ENCODE data around the gene PIK3C2B. TPM values are rescaled to one million over a fixed set of nuclear protein-coding genes. Genes with fewer than 3 reads are reported as not detected.

The PIK3C2B gene
- total and polyA plus RNA-seq, 12 donors, result 4.4 to 31.9 (median 21.1) TPM

DNA sequence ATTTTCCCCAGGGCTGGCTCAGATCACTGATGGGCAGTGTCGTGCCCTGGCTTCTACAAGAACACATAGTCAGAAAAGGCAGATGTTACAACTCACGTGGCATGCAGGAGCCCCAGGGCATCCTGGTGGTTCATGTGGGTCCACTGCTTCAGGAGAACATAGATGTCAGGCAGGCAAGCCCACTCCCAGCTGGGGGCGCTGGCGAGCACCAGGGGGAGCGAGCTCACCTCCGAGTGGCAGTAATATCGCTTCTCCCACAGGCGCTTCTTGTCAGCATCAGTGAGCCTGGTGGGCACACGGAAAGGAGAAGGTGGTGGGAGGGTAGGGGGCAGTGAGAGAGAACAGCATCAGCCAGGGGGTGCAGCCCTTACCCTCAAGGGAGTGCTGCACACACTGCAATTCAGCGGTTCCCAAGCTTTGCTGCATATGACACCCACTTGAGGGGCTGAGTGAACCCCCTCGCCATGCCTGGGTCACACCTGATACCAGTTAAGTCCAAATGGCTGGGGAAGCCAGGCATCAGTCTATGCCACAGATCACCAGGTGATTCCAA, 48.7 kb downstream of the PIK3C2B start:
- peak overlapping the region in 3 of 10 donors; percentile 54 to 65 (median 58) for H3K27ac ChIP-seq
- H3K27me3 ChIP-seq, result no peaks in the 10 kb centered on the region
- intact Hi-C loops (cut with DNase I), result loop anchor here (1.0 to 5.0 kb wide), 8 partner anchors 46 to 57 kb away; partner anchors contain the start of gene PIK3C2B (in 5 of the 10)
- no peaks in the 10 kb centered on the region for H3K9me3 ChIP-seq
- H3K4me3 ChIP-seq, result no peak overlapping the region
- TF ChIP-seq, protein P1, sequence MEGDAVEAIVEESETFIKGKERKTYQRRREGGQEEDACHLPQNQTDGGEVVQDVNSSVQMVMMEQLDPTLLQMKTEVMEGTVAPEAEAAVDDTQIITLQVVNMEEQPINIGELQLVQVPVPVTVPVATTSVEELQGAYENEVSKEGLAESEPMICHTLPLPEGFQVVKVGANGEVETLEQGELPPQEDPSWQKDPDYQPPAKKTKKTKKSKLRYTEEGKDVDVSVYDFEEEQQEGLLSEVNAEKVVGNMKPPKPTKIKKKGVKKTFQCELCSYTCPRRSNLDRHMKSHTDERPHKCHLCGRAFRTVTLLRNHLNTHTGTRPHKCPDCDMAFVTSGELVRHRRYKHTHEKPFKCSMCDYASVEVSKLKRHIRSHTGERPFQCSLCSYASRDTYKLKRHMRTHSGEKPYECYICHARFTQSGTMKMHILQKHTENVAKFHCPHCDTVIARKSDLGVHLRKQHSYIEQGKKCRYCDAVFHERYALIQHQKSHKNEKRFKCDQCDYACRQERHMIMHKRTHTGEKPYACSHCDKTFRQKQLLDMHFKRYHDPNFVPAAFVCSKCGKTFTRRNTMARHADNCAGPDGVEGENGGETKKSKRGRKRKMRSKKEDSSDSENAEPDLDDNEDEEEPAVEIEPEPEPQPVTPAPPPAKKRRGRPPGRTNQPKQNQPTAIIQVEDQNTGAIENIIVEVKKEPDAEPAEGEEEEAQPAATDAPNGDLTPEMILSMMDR (IDR thresholded peaks at IDR 0.05), result peak in 3 of 9 donors; percentile 19 to 31 (median 28)
- ATAC-seq, result no peak
- H3K36me3 ChIP-seq, result peaks cover 0 to 95% (median 56%) of the 10 kb centered on the region in 9 donors
- peak in 1 of 2 donors; percentile 43 for DNase-seq
- 57% methylated on average over 11 of the region's 11 CpGs for WGBS, 2 donors
- peaks cover 28 to 90% (median 51%) of the 10 kb centered on the region in 9 donors for H3K4me1 ChIP-seq

Other genes starting within 250 kb of the PIK3C2B start
- 10 to 100 TPM in 9 of 10 donors, 1 to 10 TPM in 1; 4.8 to 34.9 (median 19.2) TPM for gene PLEKHA6, start 134.9 kb downstream of the PIK3C2B start, total RNA-seq
- gene PLEKHA6, start 134.9 kb downstream of the PIK3C2B start, polyA plus RNA-seq, result 10 to 100 TPM in 1 of 2 donors, 1 to 10 TPM in 1; 3.3 to 18.2 TPM
- 10 to 100 TPM; 18.1 to 47.3 (median 22.5) TPM for gene PPP1R15B, start 83.0 kb downstream of the PIK3C2B start, total RNA-seq
- gene PPP1R15B, start 83.0 kb downstream of the PIK3C2B start, polyA plus RNA-seq, result 10 to 100 TPM in 1 of 2 donors, 1 to 10 TPM in 1; 8.4 to 13.0 TPM
- 10 to 100 TPM; 30.7 to 43.7 (median 40.5) TPM for gene MDM4, start 21.6 kb upstream of the PIK3C2B start, total RNA-seq
- gene MDM4, start 21.6 kb upstream of the PIK3C2B start, polyA plus RNA-seq, result 10 to 100 TPM in 1 of 2 donors, 1 to 10 TPM in 1; 3.7 to 17.6 TPM
- 1 to 10 TPM in 9 of 10 donors, under 1 TPM in 1; 0.95 to 2.9 (median 1.1) TPM for gene LRRN2, start 190.9 kb upstream of the PIK3C2B start, total RNA-seq
- 1 to 10 TPM in 1 of 2 donors, under 1 TPM in 1; 0.73 to 1.9 TPM for gene LRRN2, start 190.9 kb upstream of the PIK3C2B start, polyA plus RNA-seq